NCI-H1436 (cell line): ENCODE results near the gene TMEM120B.

Experiments
- DNase-seq: peaks from one replicate; lab custom pipeline; 2025; lab: John Stamatoyannopoulos, UW

Gene TMEM120B

DNA sequence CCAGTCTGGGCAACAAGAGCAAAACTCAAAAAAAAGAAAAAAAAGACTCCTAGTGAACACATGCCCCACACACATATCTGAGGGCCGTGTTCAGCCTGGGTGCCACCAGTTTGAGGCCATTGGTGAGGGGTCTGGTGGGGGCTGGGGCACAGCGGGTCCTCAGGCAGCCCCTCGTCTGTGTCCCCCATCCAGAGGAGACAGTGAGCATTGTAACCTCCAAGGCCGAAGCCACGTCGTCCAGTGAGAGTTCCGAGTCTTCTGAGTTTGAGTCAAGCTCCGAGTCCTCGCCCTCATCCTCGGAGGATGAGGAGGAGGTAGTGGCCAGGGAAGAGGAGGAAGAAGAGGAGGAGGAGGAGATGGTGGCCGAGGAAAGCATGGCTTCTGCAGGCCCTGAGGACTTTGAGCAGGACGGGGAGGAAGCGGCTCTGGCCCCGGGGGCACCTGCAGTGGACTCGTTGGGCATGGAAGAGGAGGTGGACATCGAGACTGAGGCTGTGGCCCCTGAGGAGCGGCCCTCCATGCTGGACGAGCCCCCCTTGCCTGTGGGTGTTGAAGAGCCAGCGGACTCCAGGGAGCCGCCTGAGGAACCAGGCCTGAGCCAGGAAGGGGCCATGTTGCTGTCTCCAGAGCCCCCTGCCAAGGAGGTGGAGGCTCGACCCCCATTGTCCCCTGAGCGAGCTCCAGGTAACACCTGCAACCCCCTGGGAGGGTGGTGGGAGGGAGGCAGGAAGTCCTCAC, 106.8 kb downstream of the TMEM120B start:
- no peak for DNase-seq

DNA sequence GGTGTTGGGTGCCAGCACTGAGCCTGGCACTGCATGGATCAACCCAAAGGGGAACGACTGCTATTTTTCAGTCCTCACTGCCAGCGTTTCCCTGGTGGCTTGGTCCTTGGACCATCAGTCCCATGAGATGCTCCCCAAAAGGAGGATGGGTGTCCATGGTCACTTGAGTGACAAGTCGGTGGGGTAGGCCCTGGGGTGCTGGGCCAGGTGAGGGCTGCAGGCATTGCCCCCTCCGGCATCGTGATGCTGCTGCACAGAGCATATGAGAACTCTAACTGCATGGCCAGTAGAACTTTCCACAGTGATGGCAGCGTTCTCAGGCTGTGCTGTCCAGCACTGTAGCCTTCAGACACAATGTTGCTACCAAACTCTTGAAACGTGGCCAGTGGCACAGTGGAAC, 107.5 kb downstream of the TMEM120B start:
- DNase-seq = no peak

DNA sequence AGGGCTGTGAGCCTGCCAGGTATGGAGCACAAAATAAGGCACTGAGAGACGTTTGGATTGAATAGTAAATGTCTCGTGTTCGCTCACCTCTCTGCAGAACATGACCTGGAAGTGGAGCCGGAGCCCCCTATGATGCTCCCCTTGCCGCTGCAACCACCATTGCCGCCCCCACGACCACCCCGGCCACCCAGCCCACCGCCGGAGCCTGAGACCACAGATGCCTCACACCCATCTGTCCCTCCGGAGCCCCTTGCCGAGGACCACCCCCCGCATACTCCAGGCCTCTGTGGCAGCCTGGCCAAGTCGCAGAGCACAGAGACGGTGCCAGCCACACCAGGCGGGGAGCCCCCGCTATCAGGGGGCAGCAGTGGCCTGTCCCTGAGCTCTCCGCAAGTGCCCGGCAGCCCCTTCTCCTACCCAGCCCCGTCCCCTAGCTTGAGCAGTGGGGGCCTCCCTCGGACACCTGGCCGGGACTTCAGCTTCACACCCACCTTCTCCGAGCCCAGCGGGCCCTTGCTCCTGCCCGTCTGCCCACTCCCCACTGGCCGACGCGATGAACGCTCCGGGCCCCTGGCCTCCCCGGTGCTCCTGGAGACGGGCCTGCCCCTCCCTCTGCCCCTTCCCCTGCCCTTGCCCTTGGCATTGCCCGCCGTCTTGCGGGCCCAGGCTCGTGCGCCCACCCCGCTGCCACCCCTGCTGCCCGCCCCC, 110.0 kb downstream of the TMEM120B start:
- DNase-seq = no peak

DNA sequence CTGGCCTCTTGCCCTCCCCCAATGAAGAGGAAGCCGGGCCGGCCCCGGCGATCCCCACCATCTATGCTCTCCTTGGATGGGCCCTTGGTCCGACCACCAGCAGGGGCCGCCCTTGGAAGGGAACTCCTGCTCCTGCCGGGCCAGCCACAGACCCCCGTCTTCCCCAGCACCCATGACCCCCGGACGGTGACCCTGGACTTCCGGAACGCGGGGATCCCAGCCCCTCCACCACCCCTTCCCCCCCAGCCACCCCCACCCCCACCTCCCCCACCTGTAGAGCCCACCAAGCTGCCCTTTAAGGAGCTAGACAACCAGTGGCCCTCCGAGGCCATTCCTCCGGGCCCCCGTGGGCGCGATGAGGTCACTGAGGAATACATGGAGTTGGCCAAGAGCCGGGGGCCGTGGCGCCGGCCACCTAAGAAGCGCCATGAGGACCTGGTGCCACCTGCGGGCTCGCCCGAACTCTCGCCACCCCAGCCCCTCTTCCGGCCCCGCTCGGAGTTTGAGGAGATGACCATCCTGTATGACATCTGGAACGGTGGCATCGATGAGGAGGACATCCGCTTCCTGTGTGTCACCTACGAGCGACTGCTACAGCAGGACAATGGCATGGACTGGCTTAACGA, 110.7 kb downstream of the TMEM120B start:
- DNase-seq = no peak

DNA sequence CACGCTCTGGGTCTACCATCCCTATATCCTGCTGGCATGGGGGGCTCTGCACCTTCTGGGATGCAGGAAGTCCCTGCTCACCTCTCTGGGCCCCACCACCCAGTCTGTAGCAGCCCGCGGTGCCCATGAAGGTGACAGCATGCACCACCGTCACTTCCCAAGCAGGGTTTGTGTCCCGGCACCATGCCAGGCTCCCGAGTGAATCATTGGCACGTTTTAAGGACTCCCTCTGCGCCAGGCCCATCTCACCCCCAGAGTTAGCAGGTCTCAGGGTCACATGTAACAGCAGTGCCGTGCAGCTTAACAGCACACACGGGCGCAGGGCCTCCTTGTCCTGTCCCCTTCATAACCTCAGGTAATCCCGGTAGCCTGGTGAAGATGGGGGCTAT, 111.2 kb downstream of the TMEM120B start:
- no peak for DNase-seq

DNA sequence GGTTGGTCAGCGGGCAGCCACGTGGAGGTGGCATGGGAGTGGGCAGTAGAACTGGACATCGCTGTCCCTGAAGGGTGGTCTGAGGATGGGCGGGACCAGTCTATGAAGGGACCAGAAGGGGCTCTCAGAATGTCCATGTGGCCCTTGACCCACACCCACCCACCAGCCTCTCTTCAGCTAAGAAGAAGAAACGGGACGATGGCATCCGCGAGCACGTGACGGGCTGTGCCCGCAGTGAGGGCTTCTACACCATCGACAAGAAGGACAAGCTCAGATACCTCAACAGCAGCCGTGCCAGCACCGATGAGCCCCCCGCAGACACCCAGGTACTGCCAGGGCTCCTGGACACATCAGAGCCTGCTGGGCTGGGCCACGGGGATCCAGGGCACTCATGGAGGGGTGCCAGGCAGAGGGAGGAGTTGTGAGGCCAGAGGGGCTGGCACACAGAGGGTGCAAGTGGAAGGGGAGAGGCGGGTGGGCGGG, 112.5 kb downstream of the TMEM120B start:
- no peak for DNase-seq

DNA sequence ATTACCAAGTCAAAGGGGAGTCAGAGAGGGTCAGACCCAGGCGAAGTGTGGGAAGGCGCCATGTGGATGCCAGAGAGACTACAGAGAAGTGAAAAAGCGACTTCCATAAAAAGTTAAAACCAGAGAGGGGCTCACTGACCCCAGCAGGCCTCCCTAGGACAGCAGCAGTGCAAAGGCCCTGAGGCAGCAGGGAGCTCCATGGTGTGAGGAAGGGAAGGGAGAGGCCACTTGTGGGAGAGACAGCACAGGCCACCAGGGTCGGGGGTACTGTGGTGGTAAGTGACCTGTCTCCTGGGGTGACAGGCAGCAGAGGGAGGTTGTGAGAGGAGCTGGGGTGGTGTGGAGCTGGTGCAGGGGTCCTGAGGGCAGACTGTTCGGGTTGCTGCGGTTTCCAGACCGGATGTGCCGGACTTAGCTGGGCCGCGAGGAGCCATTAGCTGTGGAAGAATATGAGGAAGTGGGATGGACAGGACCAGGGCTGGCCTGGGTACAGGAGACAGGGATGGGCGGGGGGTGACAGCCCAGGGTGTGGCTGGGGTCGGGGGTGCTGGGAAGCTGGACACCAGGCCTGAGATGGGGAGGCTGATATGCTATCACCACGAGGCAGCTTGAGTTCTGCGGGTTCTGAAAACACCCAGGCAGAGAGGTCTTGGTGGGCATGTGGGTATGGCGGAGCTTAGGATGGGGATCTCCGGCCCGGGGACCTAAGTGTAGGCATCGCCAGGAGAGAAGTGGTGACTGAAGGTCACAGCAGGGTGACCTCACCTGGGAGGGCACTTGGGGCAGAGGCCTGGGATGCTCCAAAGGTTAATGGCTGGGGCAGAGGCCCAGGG, 114.0 kb downstream of the TMEM120B start:
- no peak for DNase-seq

DNA sequence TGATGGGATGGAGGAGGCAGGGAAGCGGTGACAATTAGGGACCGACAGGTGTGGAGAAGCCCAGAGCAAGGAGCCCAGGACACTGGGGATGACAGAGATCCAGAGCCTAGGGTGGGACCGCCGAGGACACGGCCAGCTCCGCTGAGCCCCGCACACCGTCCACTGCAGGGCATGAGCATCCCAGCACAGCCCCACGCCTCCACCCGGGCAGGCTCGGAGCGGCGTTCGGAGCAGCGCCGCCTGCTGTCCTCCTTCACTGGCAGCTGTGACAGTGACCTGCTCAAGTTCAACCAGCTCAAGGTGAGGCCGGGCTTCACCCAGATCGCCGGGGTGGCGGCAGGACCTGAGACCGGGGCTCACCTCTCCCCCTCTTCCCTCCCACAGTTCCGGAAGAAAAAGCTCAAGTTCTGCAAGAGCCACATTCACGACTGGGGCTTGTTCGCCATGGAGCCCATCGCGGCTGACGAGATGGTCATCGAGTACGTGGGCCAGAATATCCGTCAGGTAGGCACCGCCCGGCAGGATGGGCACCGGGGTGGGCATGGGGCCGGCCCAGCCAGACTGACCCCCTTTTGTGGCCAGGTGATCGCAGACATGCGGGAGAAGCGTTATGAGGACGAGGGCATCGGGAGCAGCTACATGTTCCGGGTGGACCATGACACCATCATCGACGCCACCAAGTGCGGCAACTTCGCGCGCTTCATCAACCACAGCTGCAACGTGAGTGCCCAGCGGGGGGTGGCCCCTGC, 115.0 kb downstream of the TMEM120B start:
- DNase-seq = no peak

DNA sequence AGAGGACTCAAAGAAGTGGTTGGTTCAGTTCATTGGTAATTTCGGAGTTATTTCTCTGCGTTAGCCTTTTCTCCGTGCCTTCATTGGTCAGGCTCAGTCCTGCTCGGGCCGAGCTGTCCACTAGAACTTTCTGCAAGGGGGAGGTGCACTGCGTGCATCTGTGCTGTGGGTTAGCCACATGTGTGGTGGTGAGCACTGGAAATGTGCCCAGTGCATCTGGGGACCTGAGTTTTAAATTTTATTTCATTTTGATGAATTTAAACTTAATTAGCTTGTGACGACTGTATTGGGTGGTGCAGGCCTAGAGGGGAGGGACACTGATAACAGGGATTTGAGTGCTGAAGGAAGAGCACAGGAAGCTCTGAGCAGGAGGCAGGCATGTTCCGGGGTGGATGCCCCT, 115.8 kb downstream of the TMEM120B start:
- no peak for DNase-seq

DNA sequence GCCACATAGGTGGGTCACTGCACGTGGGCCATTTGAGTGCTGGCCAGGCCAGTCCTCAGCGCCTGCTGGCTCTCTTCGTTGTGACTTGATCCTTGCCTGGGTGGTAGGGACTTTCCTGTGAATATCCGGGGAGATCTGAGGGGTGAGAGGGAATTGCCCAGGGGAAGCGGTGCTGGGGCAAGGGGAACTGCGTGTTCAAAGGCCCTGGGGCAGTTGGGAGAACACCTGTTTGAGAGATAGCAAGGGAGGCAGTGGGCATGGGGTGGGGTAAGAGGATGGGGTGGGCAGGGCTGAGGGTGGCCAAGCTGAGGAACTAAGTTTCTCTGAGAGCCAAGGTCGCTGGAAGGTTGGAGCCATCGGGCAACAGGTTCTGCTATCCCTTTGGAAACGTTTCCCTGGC, 116.3 kb downstream of the TMEM120B start:
- no peak for DNase-seq

DNA sequence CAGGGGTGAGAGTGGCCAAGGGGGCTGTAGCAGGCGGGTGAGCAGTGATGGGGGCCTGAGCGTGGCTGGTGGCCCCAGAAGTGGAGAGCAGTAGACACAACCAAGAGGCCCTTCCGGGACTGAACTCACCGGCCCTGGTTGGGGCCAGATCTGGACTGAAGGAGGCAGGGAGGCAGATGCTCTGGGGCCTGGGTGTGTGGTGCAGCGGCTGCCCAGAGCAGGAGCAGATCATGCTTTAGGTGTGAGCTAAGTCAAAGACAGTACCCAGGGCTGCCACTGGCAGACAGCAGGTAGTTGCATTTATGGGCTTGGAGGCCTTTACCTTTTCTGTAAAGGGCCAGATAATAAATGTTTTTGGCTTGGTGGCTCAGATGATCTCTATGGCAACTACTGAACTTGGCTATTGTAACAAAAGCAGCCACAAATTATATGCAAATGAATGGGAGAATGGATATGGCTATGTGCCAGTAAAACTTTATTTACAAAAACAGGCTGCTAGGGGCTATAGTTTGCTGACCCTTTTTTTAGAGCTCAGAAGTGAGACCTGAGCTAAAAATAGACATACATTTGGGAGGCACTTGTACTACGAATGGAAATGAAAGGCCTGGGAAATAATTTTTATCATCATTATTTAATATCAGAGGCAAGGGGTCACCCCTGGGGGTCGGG, 116.8 kb downstream of the TMEM120B start:
- no peak for DNase-seq

DNA sequence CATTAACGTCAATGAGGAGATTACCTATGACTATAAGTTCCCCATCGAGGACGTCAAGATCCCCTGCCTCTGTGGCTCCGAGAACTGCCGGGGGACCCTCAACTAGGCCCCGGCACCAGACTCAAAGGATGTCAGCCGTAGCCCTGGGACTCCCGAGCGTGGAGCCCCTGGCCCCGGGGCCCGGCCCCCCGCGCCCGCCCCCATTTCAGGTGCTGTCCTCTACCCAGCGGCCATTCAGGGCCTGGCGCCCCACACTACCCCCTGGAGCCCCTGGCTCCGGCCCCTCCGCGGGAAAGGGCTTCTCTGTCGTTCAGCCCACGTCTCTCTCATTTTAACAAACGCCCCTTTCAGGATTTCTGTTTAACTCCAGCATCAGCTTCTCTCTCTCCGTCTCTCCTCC, 117.6 kb downstream of the TMEM120B start:
- DNase-seq = no peak

DNA sequence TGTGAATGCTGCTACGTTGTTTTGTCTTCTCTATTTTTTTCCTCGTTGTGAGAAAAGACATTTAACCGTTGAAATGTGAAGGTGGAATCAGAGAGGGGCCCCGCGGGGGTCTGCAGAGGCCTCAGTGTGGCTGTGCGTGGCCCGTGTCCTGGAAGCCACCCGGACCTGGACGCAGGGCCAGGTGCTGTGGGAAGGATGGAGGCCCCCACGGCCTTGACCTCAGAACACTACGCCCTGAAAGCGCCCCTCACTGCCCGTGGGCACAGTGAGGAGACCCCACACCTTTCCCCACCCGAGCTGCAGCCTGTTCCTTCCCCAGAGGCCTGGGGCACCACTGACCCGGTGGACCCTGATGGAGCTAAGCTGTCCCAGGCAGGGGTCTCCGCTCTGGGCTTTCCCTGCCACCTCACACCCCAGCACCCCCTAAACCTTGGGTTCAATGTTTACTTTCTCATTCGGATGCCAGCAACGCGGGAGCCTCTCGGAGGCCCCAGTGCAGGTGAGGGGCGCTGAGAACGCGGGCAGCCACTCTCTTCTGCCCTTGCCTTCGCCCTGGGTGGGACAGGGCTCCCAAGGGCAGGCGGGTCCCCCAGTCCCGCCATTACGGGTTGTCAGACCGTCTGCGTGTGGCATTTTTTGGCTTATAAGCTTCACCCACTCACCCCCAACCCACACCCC, 118.2 kb downstream of the TMEM120B start:
- no peak for DNase-seq
